Activated CD4-positive, CD25-positive, alpha-beta regulatory T cell (primary cell): ENCODE data around the gene DSTYK.
"Not testable (repeated sequence)": the region's sequence is repeated elsewhere in the genome, so short reads cannot be mapped to it uniquely, and the experiment has no call there.

Experiments used
- DNase-seq, 4 experiments: peaks; one replicate each; lab custom pipeline; 2025; lab: John Stamatoyannopoulos, UW

DSTYK gene

DNA sequence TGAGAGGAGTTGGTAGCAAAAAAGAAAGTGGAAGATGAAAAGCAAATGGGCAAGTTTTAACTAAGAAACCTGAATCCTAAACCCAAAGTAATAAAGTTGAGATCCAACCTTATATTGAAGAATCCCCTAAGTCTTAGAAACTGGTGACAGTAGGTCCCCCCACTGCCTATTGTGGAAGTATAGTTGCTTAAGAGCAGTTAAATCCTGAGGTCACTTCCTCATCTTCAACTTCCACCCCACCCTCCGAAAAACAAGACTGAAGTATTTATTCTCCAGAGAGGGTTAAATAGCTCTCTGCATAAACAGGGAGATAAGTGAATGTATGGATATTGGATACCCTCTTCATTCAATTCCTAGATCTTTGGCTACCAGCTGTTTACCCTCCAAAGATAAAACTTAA, 3.3 kb upstream of the DSTYK start:
- DNase-seq = no peak

DNA sequence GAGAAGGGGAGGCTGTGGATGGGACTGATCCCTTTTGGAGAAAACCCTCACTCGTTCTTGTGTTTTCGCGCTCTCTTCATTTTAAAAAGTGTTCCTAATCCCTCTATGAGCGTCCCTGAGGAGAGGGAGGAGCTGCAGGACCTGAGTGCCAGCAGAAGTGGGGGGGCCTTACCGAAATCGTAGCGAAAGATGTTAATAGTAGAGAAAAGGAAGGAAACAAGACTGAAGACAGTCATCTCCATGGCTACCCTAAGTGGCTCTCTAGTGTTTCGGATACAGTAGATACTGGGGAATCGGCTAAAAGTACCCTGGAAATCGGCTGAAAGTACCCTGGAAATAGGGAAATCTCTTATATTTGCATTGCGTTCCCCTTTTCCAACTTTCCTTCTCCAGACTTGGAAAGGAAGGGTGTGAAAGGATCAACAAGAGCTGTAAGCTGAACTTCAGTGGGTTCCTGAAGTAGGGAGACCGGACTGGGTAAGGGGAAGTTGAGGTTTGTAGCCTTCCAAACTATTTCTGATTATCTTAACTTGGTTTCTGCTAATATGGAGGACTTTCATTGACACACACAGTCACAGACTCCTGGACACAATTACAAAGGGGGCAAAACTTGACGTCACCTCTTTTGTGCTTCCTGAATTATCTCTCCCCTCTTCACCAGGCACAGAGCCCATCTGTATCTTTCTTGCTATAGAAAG, 486 bp upstream of the DSTYK start:
- no peak for DNase-seq

DNA sequence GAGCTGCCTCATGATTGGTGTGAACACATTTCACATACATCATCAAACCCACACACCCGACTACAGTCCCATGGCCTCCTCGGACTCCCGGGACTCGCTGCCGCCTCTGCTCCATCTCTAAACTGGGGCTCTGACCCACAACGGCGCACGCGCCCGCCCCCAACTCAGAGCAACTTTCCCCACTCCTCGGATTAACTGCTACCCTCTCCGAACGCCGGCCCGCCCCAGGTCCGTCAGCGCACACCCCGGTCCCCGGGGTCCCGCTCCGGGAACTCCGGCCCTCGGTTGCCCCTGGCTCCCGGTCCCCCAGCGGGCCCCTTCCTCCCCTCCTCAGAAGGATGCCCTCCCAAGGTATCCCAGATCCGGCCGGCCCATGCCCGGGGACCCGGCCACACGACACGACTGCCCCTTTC, 740 bp downstream of the DSTYK start:
- no peak for DNase-seq

DNA sequence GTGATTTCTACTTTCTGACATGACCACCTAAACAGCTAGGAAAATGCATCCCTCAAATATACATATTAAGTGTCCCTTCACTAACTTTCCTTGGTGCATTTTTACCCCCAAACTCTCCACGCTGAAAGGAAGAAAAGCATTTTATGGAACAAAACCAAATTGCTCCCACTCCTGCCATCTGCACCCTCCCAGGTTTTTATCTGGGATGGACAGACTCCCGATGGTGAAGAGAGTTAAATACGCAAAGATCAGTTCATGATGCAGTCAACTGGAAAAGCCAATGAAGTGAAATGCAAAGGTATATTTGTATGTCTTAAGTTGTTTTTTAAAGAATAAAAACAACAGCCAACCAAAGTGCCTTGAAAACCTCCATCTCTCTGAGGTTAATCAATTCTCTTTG, 2.7 kb downstream of the DSTYK start:
- DNase-seq = no peak

DNA sequence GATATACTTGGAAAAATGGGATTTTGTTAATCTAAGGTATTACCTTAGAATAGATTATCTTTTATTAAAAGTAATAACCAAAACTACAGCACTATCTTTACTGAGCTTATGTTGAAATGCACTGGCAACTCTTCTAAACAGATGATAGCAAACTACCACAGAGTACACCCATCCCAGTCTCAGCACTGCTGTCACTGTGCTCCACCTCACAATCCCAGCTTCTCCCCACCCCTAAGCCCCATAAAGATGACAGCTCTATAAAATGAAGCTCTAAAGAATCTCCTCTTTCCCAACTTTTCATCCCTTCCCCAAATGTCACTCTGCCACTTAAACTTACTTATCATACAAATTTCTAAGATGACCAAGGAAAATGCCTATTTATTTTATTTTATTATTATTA, 6.4 kb downstream of the DSTYK start:
- DNase-seq = no peak

DNA sequence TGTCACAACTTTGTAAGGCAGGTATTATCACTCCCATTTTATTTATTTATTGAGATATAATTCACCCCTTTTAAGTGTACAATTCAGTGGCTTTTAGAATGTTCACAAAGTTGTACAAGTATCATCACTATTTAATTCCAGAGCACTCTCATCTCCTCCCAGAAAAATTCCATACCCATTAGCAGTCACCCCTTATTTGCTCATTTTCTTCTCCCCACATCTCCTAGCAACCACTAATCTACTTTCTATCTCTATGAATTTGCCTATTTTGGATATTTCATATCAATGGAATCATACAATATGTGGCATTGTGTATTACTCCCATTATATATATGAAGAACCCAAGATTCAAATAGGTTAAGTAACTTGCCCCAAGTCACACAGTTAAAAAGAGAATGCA, 7.0 kb downstream of the DSTYK start:
- DNase-seq = no peak

DNA sequence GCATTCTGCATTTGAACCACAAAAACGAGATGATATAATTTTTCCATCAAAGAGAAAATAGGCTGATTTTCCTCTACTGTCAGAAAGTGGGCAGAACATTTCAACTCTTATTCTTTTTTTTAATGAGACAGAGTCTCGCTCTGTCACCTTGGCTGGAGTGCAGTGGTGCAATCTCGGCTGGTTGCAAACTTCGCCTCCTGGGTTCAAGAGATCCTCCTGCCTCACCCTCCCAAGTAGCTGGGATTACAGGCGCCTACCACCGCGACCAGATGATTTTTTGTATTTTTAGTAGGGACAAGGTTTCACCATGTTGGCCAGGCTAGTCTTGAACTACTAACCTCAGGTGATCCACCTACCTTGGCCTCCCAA, 11.6 kb downstream of the DSTYK start:
- DNase-seq = no peak

DNA sequence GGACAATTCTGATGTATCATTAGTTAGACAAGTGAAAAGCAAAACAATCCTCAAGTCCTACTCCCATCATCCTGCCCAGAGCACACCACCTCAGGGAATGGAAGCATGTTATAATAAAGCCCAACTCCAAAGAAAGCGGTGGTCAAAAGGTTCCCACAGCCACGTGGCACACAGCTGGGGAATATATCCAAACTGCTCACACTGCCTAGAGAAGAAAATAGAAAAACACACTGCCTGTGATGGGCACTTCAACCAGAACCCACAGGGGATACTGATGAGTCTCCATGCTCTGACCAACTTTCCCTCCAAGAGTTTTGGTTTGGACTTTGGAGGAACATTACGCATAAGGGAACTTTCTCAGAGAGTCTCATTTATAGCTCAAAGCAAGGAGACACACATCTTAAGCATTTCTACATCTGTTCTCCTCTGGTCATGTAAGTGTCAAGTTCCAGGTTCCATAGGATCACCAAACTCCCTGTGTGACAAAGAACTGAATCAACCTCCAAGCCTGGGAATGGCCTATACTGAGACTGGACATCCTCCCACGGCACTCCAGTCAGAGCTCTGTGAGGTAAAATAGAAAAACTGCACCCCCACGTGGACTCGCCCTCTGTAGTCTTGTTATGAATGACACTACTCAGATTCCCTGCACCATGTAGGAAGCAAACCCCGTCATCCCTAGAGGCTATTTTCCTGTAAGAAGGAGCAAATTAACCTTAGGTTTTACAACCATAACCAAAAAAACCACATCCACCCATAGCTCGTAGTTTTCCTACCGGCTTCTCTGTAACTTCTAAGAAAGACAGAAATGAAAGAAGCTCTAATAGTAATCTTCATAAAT, 12.2 kb downstream of the DSTYK start:
- no peak for DNase-seq

DNA sequence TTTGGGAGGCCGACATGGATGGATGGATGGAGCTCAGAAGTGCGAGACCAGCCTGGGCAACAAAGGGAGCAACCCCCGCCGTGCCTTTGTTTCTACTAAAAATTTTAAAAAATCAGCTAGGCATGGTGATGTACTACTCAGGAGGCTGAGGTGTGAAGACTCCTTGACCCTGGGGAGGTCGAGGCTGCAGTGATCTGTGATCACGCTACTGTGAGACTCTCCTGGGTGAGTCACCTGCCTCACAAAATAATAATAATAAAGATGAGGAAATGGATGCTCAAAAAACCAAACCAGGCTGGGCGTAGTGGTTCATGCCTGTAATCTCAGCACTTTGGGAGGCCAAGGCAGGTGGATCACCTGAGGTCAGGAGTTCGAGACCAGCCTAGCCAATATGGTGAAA, 19.2 kb downstream of the DSTYK start:
- DNase-seq = no peak

DNA sequence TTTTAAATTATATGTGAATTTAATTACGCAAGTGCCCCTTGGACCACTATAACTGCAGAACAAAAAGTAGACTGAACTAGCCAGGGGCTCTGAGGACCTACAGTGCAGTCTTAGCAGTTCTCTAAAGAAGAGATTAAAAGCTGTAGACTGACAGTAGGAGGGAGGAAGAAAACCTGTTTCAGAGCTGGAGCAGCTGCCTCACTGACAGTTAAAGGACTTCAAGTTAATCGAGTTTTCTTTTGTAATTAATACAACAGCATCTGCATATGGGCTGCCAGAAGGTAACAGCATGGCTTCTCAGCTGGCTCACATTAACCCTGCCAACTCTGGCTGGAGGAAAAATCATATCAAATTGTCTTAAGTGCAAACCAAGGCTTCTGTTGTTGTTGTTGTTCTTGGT, 19.9 kb downstream of the DSTYK start:
- no peak for DNase-seq

DNA sequence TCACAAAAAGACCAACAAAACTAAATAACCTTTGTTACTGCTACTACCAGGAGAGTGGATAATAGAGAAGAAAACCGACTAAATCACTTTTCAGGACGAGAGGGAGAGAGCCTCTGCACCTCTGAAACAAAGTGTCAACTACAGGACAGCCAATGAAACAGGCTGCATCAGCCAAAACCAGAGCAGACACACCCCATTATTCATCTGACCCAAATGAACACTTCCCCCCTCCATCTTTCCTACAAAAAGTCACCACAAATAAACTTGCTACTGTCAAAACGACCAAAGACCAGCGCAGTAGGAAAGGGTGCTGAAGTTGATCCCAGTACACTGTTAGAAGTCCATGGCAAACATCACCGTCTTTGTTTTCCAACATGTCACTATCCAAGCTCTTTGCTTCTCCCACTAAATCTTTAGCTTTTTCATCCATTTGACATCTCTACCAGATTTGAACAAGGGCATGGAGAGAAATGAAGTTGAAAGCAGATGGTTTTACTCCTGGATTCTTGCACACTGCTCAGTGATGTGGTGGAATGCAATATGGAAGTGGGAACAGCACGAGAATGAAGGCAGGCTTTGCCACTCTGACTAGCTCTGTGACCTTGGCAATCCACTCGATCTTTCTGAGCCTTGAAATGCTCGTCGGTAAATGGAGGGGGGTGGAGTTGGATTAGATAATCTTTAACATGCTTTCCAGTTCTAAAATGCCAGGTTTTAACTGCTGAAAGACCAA, 20.5 kb downstream of the DSTYK start:
- no peak for DNase-seq

DNA sequence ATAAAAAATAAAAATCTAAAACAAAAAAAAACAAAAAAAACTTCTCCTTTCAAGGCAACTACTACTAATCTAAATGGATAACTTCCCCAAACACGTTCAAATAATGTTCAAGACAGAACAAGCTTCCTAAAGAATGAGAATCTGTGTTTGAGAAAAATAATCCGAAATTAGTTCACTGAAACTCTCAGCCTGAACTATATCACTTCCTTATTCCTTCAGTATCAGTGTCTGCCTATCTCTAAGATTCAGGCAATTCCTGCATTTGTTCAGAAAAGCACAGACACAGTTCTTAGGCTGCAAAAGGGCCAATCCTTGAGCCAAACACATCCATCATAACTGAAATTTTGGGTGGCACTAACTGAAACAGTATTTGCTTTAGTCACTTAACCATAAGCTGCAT, 22.4 kb downstream of the DSTYK start:
- DNase-seq = no peak

DNA sequence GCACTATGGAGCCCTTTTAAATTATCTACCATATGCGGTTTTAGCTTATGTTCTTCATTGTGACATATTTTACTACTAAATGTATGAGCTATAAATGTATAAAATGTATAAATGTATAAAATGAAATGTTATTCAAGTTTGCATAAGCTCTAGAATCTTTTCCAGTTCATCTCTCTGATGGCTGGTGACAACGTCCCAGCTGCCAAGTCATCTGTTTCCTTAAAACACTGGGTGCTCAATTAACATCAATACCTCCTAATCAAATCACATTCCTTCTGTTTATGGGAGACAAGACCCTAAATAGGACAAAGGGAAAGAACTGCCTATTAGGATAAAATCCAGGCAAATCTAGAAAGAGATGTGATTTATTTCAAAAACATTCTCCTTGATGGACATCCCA, 22.9 kb downstream of the DSTYK start:
- DNase-seq = no peak

DNA sequence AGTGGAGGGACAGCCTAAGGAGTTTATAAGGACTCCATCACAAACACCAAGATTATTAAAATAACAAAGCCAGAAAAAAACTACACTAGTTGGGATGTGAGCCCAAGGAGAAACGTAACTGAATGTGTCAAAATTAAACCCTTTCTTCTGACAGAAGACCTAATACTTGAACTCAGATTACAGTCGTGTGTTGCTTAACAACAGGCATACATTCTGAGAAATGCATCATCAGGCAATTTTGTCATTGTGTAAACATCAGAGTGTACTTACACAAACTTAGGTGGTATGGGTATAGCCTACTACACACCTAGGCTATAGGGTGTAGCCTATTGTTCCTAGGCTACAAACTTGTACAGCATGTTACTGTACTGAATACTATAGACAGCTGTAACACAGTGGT, 23.4 kb downstream of the DSTYK start:
- DNase-seq = no peak

DNA sequence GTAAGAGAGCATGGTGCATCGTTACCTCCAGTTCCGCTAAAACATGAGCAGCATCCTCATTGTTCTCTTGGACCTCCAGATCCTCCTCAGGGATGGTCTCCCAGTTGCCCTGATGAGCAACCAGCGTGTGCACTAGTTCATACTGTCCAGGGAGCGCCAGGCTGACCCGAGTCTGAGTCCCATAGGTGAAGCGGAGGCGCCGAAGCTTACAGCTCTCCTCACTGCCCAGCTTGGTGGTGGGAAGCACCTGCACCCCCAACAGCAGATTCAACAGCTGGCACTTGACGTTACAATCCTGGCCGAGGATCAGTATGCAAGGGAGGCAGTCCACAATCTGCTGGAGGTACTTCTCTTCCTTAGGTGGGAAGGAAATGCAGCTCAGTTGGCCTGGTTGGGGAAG, 24.1 kb downstream of the DSTYK start:
- DNase-seq = no peak

DNA sequence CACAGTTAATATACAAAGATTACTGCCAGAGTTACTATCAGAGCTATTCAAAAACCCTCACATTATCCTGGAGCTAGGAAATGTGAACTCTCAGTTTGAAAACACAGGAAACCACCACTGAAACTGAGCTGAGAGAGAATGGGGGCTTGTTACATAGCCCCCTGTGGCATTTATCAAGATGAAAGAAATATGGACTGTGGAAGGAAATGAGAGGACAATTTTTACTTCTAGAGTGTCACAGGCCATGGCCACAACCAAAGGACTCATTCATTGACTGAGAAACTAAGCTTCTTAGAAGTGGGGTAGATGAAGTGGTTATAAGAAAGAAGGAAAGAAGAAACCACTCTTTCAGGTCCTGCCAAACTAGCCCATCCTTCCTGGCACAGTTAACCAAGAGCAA, 25.3 kb downstream of the DSTYK start:
- DNase-seq = no peak

DNA sequence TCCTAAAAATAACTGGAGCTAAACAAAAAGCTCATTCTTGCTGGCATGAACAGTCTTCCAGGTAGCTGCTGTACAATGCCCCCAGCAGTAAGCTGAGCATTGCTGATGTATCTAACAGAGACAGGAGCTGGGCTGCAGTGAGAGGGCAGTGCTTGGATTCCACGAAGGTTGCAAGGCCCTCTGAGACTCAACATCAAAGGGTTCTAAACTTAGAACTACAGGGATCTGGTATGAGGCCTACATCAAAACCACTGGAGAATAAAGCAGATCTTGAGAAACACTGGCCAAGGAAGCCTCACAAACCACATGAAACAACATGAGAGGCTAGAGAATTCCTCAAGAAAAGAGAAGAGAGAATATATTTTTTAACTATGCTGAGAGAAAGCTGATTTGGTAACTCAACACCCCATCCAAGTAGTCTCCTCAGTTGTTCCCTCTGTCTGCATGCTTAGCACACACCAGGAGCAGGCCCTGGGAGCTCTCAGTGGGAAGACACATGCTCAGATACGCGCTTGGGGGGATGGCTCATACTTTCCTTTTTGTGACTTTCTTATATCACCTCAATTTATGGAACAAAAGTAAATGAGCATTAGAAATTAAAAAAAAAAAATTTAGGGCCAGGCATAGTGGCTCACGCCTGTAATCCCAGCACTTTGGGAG, 27.7 kb downstream of the DSTYK start:
- DNase-seq = no peak

DNA sequence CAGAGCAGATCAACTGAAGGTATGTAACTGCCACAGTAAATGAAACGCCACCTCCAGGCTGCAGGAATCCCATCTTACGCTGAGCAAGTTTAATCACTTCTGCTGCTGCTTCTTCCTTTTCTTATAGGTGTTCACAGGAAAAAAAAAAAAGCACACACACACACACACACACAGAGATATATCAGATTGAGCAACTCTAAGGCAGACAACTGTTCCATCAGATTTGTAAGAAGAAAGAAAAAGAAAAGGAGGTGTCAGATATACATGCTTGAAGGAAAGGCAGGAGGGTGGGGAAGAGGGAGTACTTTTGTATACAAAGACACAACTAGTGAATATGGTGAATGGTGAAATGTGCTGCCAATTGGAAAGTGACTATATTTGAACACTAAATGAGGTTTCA, 28.6 kb downstream of the DSTYK start:
- no peak for DNase-seq

DNA sequence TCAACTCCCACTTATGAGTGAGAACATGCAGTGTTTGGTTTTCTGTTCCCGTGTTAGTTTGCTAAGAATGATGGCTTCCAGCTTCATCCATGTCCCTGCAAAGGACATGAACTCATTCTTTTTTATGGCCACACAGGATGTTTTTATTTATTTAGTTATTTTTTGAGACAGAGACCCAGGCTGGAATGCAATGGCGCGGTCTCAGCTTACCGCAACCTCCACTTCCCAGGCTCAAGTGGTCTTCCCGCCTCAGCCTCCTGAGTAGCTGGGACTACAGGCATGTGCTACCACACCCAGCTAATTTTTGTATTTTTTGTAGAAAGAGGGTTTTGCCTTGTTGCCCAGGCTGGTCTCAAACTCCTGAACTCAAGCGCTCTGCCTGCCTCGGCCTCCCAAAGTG, 31.2 kb downstream of the DSTYK start:
- DNase-seq = not testable (repeated sequence)

DNA sequence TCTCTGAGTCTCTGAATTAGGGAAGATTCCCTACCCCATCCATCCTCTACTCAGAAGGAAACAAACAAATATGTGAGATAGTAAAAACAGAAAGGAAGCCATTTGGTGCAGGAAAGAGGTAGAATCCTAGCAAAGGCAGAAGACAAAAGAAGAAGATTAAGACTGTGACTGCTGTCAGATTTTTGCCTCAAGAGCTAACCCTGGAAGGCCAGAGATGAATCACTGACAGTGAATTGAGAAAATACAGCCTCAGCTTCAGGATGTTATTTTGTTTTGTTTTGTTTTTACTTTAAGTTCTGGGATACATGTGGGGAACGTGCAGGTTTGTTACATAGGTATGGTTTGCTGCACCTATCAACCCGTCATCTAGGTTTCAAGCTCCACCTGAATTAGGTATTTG, 31.7 kb downstream of the DSTYK start:
- DNase-seq = no peak

DNA sequence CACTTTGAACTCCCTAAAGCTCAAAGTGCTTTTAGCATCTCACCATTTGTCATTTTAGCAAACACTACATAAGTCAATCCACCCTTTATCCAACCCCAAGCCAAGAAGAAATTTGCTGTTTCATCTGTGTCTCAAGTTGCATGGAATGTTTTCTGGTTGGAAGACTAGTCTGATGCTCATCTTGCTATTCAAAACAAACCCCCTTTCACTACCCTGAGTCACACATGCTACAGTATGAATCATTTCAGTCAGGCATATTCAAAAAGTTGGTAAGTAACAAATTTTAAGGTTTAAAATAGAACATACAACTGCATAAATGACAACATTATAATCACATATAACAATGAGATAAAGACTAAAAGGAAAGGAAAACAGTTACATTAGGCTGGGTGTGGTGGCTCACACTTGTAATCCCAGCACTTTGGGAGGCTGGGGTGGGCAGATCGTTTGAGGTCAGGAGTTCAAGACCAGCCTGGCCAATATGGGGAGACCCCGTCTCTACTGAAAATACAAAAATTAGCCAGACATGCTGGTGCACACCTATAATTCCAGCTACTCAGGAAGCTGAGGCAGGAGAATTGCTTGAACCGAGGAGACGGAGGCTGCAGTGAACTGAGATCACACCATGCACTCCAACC, 38.7 kb downstream of the DSTYK start:
- DNase-seq = no peak

DNA sequence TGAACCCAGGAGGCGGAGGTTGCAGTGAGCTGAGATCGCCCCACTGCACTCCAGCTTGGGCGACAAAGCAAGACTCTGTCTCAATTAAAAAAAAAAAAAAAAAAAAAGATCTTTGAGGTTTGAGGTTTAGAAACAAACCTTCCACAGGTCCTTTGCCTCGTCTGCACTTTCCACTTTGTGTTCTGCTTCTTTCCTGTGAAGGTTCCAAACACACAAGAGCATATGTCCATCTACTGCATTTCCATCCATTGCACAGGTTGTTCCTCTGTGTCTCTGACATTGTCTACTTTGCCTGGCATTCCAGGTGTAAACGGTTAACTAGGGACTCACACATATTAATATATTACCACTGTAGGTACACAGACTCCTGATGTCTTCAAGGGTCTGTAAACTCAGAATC, 40.1 kb downstream of the DSTYK start:
- DNase-seq = no peak
